CD4-positive, alpha-beta T cell treated with Interleukin-15 for 1 hour (primary cell): ENCODE data around the gene MARF1.
"Not testable (repeated sequence)": the region's sequence is repeated elsewhere in the genome, so short reads cannot be mapped to it uniquely, and the experiment has no call there.

Experiments
- DNase-seq: peaks from one replicate; pipeline ENCODE4 v3.0.0-alpha.2; 2020

The MARF1 gene

GRCh38 chr16:15643048-15643945 is at the start of gene MARF1:
Gene MARF1, minus strand, starts transcription at chr16:15643154. Its CDS starts 3,921 bp downstream, at chr16:15639233.
- peak; percentile 98 for DNase-seq

- DNase-seq: not testable (repeated sequence)
These were observed 49.6 kb upstream of the MARF1 start for GRCh38 chr16:15692508-15692907.

GRCh38 chr16:15691046-15691445 is 48.1 kb upstream of the MARF1 start:
- no peak for DNase-seq

- no peak for DNase-seq
These were observed 47.3 kb upstream of the MARF1 start for GRCh38 chr16:15690296-15690695.

- DNase-seq: no peak
These were observed 46.3 kb upstream of the MARF1 start for GRCh38 chr16:15689290-15689689.

GRCh38 chr16:15686287-15686686 is 43.3 kb upstream of the MARF1 start:
- DNase-seq: no peak

- DNase-seq: peak; percentile 58
These were observed 39.2 kb upstream of the MARF1 start for GRCh38 chr16:15682105-15682570.

- no peak for DNase-seq
These were observed 34.5 kb upstream of the MARF1 start for GRCh38 chr16:15677447-15677846.

- DNase-seq: no peak
These were observed 33.6 kb upstream of the MARF1 start for GRCh38 chr16:15676506-15676905.

- DNase-seq: no peak
These were observed 31.6 kb upstream of the MARF1 start for GRCh38 chr16:15674571-15674970.

- peak; percentile 89 for DNase-seq
These were observed 29.7 kb upstream of the MARF1 start for GRCh38 chr16:15672514-15673167.

GRCh38 chr16:15672127-15672513 is 29.2 kb upstream of the MARF1 start:
- not testable (repeated sequence) for DNase-seq

GRCh38 chr16:15671530-15672117 is 28.7 kb upstream of the MARF1 start:
- DNase-seq: no peak

GRCh38 chr16:15667091-15667742 is 24.3 kb upstream of the MARF1 start:
- DNase-seq: no peak

GRCh38 chr16:15665107-15665506 is 22.2 kb upstream of the MARF1 start:
- no peak for DNase-seq

GRCh38 chr16:15660203-15660601 is 17.2 kb upstream of the MARF1 start:
- no peak for DNase-seq

GRCh38 chr16:15658556-15658955 is 15.6 kb upstream of the MARF1 start:
- no peak for DNase-seq

GRCh38 chr16:15658149-15658548 is 15.2 kb upstream of the MARF1 start:
- DNase-seq: no peak

- DNase-seq: not testable (repeated sequence)
These were observed 12.6 kb upstream of the MARF1 start for GRCh38 chr16:15655561-15655960.

GRCh38 chr16:15654591-15654990 is 11.6 kb upstream of the MARF1 start:
- no peak for DNase-seq

GRCh38 chr16:15653227-15653626 is 10.3 kb upstream of the MARF1 start:
- no peak for DNase-seq

GRCh38 chr16:15652293-15653001 is 9.5 kb upstream of the MARF1 start:
- no peak for DNase-seq
